ENCODE results near the gene ULK3. TPM values are rescaled to one million over a fixed set of nuclear protein-coding genes. Genes with fewer than 3 reads are reported as not detected.

The ULK3 gene
- total RNA-seq, 1 experiment from 2014 or later, result 38.9 TPM

- Mint-ChIP-seq H3K27me3 (ENCODE audit: low read depth) (peaks cover 8% of the 10 kb centered on the region), H3K36me3 (peaks cover 7% of the 10 kb centered on the region; the same call in 1 of the 2 replicates), H3K4me1 (peaks cover 16% of the 10 kb centered on the region), H3K4me3 (no peak overlapping the region), H3K9me3 (peaks cover 6% of the 10 kb centered on the region), H3K27ac (no peak overlapping the region)
- POLR2A ChIA-PET, result no interaction called here
- TF ChIP-seq HMGA2 (CRISPR knock-in tag; IDR thresholded peaks at IDR 0.05), result no peak
- no peak for TF ChIP-seq PREB (CRISPR knock-in tag; IDR thresholded peaks at IDR 0.05; ENCODE audit: borderline replicate concordance)
- TF ChIP-seq, protein P1, sequence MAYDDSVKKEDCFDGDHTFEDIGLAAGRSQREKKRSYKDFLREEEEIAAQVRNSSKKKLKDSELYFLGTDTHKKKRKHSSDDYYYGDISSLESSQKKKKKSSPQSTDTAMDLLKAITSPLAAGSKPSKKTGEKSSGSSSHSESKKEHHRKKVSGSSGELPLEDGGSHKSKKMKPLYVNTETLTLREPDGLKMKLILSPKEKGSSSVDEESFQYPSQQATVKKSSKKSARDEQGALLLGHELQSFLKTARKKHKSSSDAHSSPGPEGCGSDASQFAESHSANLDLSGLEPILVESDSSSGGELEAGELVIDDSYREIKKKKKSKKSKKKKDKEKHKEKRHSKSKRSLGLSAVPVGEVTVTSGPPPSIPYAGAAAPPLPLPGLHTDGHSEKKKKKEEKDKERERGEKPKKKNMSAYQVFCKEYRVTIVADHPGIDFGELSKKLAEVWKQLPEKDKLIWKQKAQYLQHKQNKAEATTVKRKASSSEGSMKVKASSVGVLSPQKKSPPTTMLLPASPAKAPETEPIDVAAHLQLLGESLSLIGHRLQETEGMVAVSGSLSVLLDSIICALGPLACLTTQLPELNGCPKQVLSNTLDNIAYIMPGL (CRISPR knock-in tag; IDR thresholded peaks at IDR 0.05), result no peak
- no peak for TF ChIP-seq NFATC4 (CRISPR knock-in tag; IDR thresholded peaks at IDR 0.05)
- no peak for TF ChIP-seq ERG (CRISPR knock-in tag; IDR thresholded peaks at IDR 0.05)
- TF ChIP-seq GABPB1 (CRISPR knock-in tag; IDR thresholded peaks at IDR 0.05), result no peak
- TF ChIP-seq ZBTB43 (CRISPR knock-in tag; IDR thresholded peaks at IDR 0.05), result no peak
- TF ChIP-seq ZNF121 (CRISPR knock-in tag; IDR thresholded peaks at IDR 0.05), result 0 out of 2 replicates have a peak, but pooled peaks have one; percentile 22
- ATAC-seq (no peak), DNase-seq (ENCODE audit: low spot score) (no peak)
- CTCF ChIA-PET, result interaction anchor here (0.6 to 4.2 kb wide), 2 partner anchors 16 to 107 kb away, joined by 3 to 27 read pairs; no protein-coding TSS in a partner anchor
Measured at GRCh38 chr15:74885461-74885860, 42.5 kb upstream of the ULK3 start.

- DNase-seq (ENCODE audit: low spot score) (no peak), ATAC-seq (no peak)
- Mint-ChIP-seq H3K9me3 (peaks cover 6% of the 10 kb centered on the region), H3K36me3 (peaks cover 5% of the 10 kb centered on the region; the same call in 1 of the 2 replicates), H3K4me1 (peaks cover 14% of the 10 kb centered on the region), H3K27ac (no peak overlapping the region), H3K4me3 (no peak overlapping the region), H3K27me3 (ENCODE audit: low read depth) (peaks cover 8% of the 10 kb centered on the region)
- TF ChIP-seq NR2C2 (CRISPR knock-in tag; IDR thresholded peaks at IDR 0.05) (no peak), NFATC4 (CRISPR knock-in tag; IDR thresholded peaks at IDR 0.05) (no peak), MXD4 (CRISPR knock-in tag; IDR thresholded peaks at IDR 0.05; ENCODE audit: borderline replicate concordance) (no peak), ZNF423 (CRISPR knock-in tag; IDR thresholded peaks at IDR 0.05) (no peak), ZNF138 (CRISPR knock-in tag; conservative IDR thresholded peaks at IDR 0.05) (no peak), ELF4 (CRISPR knock-in tag; IDR thresholded peaks at IDR 0.05; ENCODE audit: low read depth) (no peak), SMAD3 (CRISPR knock-in tag; IDR thresholded peaks at IDR 0.05; ENCODE audit: borderline replicate concordance) (no peak), SP1 (CRISPR knock-in tag; conservative IDR thresholded peaks at IDR 0.05) (no peak), FOXJ3 (CRISPR knock-in tag; IDR thresholded peaks at IDR 0.05; ENCODE audit: borderline replicate concordance) (no peak), TEAD1 (CRISPR knock-in tag; IDR thresholded peaks at IDR 0.05) (no peak), ATF2 (CRISPR knock-in tag; IDR thresholded peaks at IDR 0.05; ENCODE audit: borderline replicate concordance, low read depth) (no peak)
- TF ChIP-seq, protein P2, sequence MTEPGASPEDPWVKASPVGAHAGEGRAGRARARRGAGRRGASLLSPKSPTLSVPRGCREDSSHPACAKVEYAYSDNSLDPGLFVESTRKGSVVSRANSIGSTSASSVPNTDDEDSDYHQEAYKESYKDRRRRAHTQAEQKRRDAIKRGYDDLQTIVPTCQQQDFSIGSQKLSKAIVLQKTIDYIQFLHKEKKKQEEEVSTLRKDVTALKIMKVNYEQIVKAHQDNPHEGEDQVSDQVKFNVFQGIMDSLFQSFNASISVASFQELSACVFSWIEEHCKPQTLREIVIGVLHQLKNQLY (CRISPR knock-in tag; IDR thresholded peaks at IDR 0.05), result no peak
- TF ChIP-seq, protein P3, sequence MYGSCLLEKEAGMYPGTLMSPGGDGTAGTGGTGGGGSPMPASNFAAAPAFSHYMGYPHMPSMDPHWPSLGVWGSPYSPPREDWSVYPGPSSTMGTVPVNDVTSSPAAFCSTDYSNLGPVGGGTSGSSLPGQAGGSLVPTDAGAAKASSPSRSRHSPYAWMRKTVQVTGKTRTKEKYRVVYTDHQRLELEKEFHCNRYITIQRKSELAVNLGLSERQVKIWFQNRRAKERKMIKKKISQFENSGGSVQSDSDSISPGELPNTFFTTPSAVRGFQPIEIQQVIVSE (CRISPR knock-in tag; IDR thresholded peaks at IDR 0.05; ENCODE audit: borderline replicate concordance), result no peak
- POLR2A ChIA-PET, result no interaction called here
- CTCF ChIA-PET, result interaction anchor here (0.6 to 4.2 kb wide), 2 partner anchors 17 to 108 kb away, joined by 3 to 27 read pairs; no protein-coding TSS in a partner anchor
Measured at GRCh38 chr15:74884428-74885223, 41.7 kb upstream of the ULK3 start.

Measured in WTC11 (cell line).